ENCODE results near the gene PNPLA1.

The PNPLA1 gene

DNA sequence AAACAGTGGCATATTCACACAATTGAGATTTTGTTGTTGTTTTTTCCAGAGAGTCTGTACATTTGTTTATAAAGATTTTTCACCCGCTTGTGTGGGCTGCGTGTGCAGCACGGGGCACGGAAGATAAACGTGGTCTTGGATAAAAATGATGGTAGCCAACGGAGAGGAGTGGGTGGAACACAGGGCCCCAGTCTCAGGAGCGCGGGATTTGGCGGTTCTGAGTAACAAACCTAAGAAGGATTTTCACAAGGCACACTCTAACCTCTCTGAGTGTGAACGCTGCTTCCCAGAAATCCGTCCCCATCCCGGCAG lies 70.4 kb downstream of the PNPLA1 start:
- no peak for DNase-seq (ENCODE audit: low spot score)
- H3K4me3 ChIP-seq, result no peak overlapping the region

DNA sequence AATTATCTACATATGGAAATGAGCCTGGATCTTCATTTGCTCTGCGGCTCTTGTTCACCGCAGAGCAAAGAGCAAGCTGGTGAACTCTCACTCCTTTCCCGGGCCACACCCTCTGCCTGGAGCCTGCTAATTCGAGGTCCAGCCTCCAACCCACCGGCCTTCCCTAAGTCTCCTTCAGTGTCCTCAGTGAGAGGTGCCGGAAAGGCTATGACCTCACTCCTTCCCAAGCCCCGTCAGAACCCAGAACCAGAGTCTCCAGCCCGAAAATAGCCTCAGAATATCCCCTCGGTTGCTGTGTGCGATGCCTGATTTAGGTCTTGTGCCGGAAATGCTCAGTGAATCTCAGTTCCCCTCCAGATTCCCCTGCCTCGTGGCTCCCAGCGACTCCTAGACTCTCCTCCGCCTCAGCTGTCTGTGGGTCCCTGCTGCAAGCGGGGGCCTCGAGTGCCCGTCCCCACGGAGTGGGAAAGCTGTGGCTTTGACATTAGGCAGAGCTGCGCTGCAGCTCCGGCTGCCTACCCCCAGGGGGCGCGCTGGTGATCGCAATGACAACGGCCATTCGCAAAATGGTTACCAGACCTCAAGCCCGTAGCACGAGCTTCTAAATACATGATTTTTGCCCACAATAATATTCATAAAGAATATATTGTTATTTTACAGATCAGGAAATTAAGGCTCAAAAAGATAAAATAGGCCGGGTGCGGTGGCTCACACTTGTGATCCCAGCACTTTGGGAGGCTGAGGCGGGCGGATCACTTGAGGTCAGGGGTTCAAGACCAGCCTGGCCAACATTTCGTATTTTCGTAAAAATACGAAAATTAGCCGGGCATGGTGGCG lies 71.0 kb downstream of the PNPLA1 start:
- peak overlapping the region; percentile 61 for H3K4me3 ChIP-seq
- H3K27ac ChIP-seq, result peak overlapping the region; percentile 57 to 81
- TF ChIP-seq, protein P1, sequence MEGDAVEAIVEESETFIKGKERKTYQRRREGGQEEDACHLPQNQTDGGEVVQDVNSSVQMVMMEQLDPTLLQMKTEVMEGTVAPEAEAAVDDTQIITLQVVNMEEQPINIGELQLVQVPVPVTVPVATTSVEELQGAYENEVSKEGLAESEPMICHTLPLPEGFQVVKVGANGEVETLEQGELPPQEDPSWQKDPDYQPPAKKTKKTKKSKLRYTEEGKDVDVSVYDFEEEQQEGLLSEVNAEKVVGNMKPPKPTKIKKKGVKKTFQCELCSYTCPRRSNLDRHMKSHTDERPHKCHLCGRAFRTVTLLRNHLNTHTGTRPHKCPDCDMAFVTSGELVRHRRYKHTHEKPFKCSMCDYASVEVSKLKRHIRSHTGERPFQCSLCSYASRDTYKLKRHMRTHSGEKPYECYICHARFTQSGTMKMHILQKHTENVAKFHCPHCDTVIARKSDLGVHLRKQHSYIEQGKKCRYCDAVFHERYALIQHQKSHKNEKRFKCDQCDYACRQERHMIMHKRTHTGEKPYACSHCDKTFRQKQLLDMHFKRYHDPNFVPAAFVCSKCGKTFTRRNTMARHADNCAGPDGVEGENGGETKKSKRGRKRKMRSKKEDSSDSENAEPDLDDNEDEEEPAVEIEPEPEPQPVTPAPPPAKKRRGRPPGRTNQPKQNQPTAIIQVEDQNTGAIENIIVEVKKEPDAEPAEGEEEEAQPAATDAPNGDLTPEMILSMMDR (IDR thresholded peaks at IDR 0.05), result peak; percentile 94
- peak; percentile 81 for DNase-seq (ENCODE audit: low spot score)

More for the DNA sequence above, 70.4 kb downstream of the PNPLA1 start:
- TF ChIP-seq, protein P1 (IDR thresholded peaks at IDR 0.05), result no peak
- H3K27ac ChIP-seq, result peak overlapping the region in 1 of 2 donors; percentile 81

DNA sequence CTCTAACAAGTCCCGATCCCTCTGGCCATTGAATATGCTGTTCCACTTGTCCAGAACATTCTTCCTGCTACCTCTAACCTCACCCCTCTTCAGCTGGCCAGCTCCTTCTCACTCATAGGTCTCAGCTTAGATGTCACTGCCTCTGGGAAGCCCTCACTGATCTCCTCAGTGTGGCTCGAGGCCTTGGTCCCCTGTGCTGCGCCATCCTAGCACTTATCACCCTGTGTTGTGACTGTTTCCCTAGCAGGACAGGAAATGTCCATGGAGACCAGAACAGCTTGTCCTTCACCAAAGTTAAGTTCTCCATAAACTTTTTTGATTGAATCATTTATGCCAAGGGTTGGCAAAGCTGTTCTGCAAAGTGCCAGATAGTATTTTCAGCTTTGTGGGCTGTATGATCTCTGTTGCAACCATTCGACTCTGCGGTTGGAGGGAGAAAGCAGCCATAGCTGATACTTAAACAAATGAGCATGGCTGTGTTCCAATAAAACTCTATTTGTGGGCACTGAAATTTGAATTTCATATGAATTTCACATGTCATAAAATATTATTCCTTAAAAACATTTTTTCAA lies 73.3 kb downstream of the PNPLA1 start:
- TF ChIP-seq, protein P1 (IDR thresholded peaks at IDR 0.05), result no peak
- no peak overlapping the region for H3K4me3 ChIP-seq
- no peak for DNase-seq (ENCODE audit: low spot score)
- peak overlapping the region; percentile 42 to 75 for H3K27ac ChIP-seq

DNA sequence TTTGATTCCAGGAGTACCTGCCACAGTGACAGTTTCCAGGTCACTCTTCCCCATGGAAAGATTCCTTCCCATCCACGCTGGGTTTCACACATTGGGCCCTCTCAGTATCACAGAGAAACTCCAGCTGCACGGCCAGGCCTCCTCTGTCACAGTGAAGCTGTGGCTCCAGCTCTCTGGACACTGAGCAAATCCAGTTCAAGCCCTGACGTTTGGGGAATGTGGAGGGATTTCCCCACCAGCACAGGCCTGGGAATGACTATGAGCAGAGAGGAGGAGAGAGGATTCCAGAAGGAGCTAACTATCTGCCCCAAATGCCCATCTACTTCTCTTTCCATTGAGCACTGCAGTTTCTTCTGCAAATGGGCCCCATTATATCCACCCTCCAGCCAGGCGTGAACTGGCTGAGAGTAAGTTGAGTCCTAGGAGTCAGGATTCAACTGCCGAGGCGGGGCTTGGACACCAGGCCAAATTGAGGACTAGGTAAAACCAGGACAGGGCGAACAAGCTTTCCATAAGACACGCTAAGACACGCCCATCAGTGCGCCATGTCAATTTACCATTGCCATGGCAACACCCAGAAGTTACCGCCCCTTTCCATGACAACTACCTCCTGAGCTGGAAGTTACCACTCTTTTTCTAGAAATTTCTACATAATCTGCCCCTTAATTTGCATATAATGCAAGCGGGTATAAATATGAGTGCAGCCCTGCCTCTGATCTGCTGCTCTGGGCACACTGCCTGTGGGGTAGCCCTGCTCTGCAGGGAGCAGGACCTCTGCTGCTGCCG lies 76.0 kb downstream of the PNPLA1 start:
- TF ChIP-seq, protein P1 (IDR thresholded peaks at IDR 0.05), result no peak
- Histone ChIP-seq H3K4me3 (no peak overlapping the region), H3K27ac (no peak overlapping the region)
- DNase-seq (ENCODE audit: low spot score), result no peak

DNA sequence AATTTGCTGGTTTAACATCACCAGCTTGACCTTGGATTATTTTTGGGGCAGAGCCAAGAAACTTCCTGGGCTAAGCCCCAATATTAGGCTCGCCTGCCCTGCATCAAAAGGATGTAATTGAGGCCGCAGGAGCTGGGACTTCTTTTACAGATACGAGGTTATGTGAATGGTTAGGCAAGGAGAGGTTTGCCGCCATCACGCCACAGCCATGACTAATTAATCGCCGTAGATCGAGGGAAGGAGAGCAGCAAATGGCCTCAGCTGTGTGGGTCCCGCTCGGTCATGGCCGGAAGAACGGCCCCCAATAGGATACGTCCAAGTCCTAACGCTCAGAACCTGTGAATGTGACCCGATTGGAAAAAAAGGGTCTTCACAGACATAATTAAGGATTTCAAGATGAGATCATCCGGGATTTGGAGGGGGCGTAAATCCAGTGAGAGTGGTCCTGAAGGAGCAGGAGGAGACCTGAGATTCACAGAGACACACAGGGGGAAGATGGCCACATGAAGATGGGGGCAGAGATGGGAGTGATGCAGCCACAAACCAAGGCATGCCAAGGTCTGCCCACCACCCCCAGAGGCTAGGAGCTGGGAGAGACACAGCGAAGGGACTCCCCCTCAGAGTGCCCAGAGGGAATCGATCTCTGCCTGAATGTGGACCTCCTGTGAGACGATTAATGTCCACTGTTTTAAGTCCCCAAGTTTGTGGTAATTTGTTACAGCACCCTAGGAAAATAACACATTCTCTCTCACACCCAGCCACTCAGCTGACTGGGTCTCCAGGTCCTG lies 76.8 kb downstream of the PNPLA1 start:
- Histone ChIP-seq H3K4me3 (no peak overlapping the region), H3K27ac (no peak overlapping the region)
- DNase-seq (ENCODE audit: low spot score), result no peak
- TF ChIP-seq, protein P1 (IDR thresholded peaks at IDR 0.05), result no peak

DNA sequence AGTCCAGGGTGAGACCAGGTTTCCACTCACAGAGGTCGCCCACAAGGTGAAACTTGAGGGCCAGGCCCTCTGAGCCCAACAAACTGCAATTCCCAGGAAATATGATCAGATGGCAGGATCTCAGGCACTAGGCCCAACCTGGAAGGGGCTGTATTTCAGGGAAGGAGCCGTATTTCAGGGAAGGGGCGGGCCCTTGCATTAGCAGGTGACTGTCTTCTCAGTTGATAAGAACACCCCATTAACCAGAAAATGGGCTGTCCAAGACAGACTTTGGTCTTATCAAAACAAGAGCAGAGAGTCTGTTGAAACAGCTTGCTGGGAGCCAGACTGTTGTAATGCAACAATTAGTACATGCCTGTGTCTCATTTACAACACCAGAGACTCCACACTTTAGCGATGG lies 77.8 kb downstream of the PNPLA1 start:
- no peak overlapping the region for H3K27ac ChIP-seq
- DNase-seq (ENCODE audit: low spot score), result no peak
- TF ChIP-seq, protein P1 (IDR thresholded peaks at IDR 0.05), result no peak
- no peak overlapping the region for H3K4me3 ChIP-seq

Data from coronary artery (tissue), 2 donors.